Stimulated activated CD8-positive, alpha-beta memory T cell treated with anti-CD3 and anti-CD28 coated beads, Interleukin-4, amount 100 ng/mL, for 24 hours (primary cell): Measurements from ENCODE around the gene TUG1.

Source experiments
- DNase-seq: peaks from one replicate; pipeline ENCODE4 v3.0.0-alpha.2; 2020; ENCODE audit warnings: low read depth

The TUG1 gene

DNA sequence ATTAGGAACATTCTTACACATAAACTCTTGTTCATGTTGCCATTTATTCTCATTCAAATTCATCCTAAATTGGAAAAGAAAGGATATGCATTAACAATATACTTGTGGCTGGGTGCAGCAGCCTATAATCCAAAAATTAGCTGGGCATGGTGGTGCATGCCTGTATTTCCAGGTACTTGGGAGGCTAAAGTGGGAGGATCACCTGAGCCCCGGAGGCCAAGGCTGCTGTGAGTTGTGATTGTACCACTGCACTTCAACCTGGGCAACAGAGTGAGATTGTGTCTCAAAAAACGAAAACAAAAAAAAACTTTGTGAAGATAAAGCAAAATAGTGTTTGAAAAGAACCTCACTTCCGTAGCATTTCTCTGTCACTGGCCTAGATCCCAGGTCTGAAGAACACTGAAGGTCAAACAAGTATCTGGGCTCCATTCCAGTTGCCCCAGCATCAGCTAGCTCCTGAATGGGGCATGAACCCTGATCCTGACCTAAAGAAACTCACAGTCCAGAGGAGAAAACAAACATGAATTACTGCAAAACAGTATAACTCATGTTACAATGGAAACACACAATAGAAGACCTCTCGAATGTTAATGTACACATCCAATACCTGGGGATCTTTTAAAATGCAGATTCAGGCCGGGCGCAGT is 32.2 kb downstream of the TUG1 start:
- DNase-seq = no peak

DNA sequence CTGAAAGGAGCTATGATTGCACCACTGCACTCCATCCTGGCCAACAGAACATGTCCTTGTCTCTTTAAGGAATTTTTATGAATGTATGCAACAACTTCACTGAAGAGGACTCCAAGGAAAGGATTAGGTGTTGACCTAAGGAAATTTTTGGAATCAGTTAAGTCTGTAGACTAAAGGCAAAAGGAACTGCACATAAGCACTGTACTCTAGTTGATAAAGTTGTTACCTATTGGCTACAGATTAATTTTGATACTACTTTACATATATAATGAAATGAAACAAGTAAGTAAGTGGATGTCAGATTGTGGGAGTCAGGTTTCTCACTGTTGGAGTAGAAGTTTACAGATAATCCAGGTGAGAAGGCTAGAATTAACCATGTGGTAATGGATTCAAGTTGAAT is 36.5 kb downstream of the TUG1 start:
- no peak for DNase-seq

DNA sequence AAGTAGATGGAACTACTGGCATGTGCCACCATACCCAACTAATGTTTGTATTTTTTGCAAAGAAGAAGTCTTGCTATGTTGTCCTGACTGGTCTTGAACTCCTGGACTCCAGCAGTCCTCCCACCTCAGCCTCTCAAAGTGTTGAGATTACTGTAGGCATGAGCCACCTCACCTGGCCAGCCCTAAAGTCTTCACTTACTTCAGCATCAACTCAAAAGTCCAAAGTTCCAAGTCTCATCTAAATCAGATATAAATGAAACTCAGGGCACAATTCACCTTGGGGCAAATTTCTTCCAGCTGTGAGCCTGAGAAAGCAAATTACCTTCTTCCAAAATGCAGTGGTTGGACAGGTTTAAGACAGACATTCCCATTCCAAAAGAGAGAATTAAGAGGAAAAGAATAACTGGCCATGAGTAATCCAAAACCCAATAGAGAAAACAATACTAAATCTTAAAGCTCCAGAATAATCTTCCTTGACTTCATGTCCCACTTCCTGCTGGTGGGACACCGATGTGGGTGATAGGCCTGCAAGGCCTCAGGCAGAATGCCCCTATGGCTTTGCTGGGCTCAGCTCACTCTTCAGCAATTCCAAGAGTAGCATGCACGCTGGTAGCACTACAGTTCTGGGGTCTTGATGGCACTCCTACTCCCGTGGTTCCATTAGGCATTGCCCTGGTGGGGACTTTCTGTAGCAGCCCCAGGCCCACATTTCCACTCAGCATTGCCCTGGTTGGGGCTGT is 50.3 kb downstream of the TUG1 start:
- DNase-seq = no peak

DNA sequence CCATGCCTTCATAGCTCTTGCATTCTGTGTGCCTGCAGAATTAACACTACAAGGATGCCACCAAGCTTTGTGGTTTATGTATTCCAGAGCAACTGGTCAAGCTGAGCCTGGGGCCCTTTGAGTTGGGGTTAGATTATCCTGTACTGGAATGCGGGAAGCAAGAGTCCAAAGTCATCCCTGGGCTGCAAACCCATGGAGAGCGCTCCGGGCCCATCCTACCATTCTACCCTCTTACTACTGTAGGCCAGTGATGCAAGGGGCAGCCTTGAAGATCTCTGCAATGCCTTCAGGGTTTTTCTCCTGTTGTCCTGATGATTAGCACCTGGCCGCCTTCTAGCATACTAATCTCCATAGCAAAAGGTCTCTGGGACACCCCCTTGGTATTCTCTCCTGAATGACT is 51.3 kb downstream of the TUG1 start:
- no peak for DNase-seq

DNA sequence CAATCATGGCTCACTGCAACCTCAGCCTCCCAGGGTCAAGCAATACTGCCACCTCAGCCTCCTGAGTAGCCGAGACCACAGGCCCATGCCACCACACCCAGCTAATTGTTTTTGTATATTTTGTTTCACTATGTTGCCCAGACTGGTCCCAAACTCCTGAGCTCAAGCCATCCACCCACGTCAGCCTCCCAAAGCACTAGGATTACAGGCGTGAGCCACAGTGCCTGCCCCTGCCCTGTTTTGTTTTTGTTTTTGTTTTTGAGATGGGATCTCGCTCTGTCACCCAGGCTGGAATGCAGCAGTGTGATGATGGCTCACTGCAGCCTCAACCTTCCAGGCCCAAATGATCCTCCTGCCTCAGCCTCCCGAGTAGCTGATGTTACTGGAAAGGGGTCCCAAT is 53.5 kb downstream of the TUG1 start:
- no peak for DNase-seq
